GM11168 (cell line): ENCODE results near the gene ENDOU.

ENCODE experiments used
- in situ Hi-C: fragments of 300-500 bp; cut with MboI; formaldehyde crosslinking; loops from one replicate; pipeline ENCODE4 v1.12.0; 2022; ENCODE audit warnings: low sequenced_read_pairs; ENCODE audit not compliant: unreplicated experiment

The ENDOU gene

DNA sequence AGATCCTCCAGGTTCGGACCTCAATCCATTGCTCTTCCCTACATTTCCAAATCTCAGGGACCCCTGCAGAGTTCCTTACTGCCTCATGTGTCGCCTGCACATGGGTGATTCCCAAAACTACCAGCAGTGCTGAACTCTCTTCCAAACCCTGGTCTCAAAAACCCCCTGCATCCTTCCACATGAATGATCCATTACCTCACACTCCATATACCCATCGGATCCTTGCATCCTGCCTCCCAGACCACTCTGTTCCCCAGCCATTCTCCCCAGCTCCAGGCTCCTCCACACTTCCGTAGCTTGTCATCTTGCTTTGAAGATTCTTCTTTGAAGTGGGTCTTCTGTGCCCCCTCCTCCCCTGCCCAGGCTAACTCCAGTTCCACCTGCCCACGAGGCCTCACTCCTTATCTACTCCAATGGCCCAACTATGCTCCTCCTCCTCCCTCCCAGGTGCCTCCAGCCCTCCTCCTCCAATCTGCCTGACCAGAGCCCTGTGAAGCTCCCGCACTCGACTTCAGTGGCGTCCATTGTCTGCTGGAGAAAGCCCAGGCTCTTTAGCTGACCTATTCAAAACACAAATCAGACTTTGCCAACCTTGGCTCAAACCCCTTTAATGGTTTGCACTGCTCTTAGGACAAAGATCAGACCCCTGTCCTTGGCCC lies 19.6 kb upstream of the ENDOU start:
- in situ Hi-C loops = no loop called here

- in situ Hi-C loops = no loop called here
Measured at GRCh38 chr12:47744005-47744651, 18.8 kb upstream of the ENDOU start.

DNA sequence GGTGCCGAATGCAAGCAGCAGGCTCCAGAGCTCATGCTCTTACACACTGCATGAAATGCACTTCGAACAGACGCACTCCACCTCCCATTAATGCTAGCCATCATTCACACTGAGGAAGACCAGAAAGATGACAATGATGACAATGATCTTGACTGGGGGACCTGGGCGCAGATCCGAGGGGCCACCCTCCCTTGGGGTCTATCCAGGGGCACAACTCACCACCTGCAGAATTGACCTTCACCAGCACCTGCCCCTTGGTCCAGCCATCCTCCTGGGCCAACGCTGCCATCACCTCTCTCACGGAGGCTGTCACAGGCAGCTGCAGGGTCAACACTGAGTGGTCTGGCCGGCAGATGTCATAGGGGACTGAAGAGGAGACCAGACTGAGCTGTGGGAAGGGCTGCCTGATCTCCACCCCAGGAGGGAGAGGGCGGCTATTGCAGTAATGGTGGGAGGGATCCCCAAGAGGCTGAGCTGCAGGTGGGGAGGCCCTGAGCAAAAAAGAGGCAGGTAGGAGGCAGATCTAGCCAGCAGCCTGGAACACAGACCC lies 18.1 kb upstream of the ENDOU start:
- in situ Hi-C loops = no loop called here

- in situ Hi-C loops = no loop called here
Measured at GRCh38 chr12:47742253-47742825, 17.0 kb upstream of the ENDOU start.

- in situ Hi-C loops = no loop called here
Measured at GRCh38 chr12:47741340-47741703, 16.0 kb upstream of the ENDOU start.

GRCh38 chr12:47740606-47741339 lies 15.5 kb upstream of the ENDOU start:
- in situ Hi-C loops = no loop called here

DNA sequence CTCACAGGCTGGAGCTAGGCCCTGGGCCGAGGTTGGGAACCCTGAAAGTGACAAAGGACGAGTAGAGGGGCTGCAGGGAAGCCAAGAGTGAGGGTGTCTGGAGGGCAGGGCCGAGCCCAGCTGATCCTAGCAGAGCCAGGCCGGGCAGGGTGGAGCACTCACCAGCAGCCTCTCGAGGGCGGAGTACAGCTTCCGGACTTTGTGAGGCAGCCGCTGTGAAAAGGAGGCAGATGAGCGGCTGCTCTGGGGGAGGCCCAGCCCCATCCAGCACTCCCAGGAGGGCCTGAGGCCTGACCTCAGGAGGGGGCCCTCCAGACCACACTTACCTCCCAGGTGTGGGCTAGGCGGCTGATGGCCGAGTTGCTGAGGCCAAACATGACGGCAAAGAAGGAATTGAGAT lies 14.7 kb upstream of the ENDOU start:
- in situ Hi-C loops = no loop called here

DNA sequence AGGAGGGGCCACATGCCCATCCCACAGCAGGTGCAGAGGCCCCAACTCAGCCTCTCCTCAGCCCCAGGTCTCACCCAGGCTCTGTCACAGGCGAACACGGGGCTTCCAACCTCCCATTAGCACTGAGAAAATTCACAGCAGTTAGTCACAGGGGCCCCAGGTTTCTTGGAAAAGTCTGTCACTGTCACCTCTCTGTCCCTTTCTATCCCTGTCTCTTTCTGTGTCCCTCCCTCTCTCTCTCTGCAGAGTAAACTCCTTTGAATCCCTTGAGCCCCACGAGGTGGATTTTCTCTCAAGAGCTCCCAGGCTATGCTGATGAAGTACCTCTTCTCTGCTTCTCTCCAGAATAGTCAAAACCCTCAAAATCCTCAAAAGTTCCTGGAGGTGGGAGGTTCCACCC lies 14.0 kb upstream of the ENDOU start:
- in situ Hi-C loops = no loop called here

- in situ Hi-C loops = no loop called here
Measured at GRCh38 chr12:47737936-47738594, 12.8 kb upstream of the ENDOU start.

DNA sequence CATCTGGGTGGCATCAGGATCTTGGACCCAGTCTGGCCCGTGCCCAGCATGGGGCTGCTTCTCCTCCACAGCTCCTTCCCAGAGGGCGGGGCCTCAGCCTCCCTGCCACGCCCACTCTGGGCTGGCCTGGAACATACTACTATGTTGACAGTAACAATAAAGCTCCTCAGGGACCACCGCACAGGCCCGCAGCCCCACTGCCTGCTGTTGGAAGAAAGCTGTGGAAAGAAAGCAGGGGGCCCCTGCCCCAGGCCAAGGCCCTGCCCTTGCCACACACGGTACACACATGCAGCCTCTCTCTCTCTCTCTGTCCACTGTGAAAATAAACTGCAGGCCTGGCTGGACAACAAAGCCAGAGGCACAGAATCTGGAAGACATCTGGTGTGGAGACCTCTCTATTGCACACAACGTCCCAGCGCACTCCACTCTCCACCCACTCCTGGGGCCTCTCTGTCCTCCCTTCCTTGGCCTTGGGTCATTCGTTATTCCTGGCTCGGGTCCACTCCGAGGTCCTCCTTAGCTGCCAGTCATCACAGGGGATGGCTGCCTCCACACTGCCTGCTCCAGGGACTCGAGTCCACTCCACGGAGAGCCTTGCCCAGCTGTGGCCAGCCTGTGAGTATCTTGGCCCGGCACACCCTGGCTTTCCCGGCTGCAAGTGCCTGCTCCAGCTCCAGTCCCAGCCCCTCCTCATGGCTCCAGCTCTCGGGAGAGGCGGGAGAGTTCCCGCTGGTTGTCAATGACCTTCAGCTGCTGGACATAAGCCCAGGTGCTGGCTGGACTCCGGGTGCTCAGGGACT lies 11.8 kb upstream of the ENDOU start:
- in situ Hi-C loops = no loop called here

- in situ Hi-C loops = no loop called here
Measured at GRCh38 chr12:47736216-47736615, 10.9 kb upstream of the ENDOU start.

GRCh38 chr12:47735649-47736048 lies 10.4 kb upstream of the ENDOU start:
- in situ Hi-C loops = no loop called here

GRCh38 chr12:47734725-47735480 lies 9.6 kb upstream of the ENDOU start:
- in situ Hi-C loops = loop anchor here (5.0 kb wide), 1 partner anchor 32 kb away; no protein-coding TSS in a partner anchor

DNA sequence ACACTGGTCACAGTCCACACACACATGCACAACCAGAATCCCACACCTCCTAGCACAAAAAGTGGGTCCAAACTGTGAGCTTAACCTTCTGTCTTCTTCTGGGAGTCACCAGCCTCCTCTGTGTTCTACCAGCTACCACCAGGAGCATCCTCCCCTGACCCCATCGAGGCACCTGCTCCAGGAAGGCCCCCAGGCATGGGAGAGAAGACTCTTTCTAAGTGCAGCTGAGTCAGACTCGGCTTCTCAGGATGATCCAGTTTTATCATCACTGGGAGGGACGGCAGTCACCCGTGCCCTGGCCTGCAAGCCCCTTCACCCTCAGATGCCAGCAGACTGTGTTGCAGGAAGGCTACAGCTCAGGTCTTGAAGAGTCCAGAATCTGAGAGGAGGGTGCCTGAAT lies 7.9 kb upstream of the ENDOU start:
- in situ Hi-C loops = loop anchor here (5.0 kb wide), 1 partner anchor 34 kb away; no protein-coding TSS in a partner anchor

DNA sequence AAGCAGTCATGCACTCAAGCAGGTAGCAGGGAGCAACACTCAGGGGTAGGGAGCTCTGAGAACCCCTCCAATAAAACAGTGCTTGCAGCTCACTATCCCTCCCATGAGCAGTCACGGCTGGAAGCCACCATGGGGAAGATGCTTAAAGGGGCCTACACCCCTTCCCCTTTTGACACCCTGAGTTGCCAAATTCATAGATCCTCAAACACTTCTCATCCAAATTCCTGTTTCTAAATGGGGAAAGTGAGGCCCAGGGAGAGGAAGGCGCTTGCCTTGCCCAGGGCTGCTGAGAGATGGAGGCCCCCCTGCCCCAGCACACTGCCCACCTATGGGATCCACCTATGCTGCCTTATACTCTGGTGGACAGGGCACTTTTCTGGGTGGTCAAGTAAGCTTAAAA lies 7.2 kb upstream of the ENDOU start:
- in situ Hi-C loops = loop anchor here (5.0 kb wide), 1 partner anchor 35 kb away; no protein-coding TSS in a partner anchor

DNA sequence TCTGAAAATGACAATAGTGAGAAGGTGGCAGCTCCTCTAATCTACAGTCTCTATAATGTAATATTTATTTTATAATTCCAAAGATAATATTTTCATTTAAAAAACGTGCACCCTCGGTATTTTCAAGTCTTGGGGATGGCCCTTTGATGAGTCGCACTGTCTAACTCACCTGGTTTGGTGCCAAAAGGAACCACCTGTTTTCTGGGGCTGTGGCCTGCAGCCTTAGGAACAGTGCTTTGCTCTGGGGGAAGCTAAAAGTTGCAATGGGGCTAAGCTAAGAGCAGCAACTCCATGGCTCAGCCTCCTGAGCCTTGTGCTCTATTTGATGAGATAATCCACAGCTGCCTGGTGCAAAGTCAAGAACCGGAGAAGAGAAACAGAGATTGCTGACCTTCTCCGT lies 6.4 kb upstream of the ENDOU start:
- in situ Hi-C loops = loop anchor here (5.0 kb wide), 1 partner anchor 36 kb away; no protein-coding TSS in a partner anchor

DNA sequence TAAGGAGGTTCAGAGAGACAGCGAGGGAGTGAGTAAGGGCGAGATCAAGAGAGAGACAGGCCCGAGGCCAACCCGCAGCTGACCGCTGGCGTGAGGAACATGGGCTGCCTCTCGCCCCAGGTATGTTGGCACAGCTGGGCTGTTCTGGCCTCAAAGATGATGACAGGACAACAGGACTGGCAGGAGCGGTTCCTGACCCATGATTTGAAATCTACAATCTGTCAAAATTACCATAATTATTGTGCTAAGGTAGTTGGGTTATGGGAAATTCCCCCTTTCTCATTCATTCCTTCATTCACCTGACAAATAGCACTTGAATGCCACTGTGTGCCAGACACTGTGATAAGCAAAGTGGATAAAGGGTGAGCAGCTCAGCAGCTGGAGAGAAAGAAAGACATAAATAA lies 5.1 kb upstream of the ENDOU start:
- in situ Hi-C loops = loop anchor here (5.0 kb wide), 1 partner anchor 37 kb away; no protein-coding TSS in a partner anchor

GRCh38 chr12:47729233-47729632 lies 3.9 kb upstream of the ENDOU start:
- in situ Hi-C loops = no loop called here

DNA sequence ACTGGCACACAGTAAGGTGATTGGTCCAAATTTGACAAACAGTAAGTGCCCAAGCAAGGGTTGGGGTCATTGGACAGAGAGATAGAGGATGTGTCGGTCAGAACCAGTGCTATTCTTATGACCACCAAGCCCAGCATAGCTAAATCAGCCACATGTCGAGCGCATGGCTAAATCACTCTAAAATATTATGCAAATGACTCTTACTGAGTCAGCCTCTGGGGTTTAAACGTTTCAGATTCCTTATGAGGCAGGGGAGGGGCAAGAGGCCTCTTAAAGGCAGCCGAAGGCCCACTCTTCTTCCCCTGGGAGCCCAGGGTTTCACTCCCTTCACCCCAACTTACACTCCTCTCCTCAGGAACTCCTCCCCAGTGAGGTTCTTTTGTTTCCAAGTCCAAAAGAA lies 603 bp upstream of the ENDOU start:
- in situ Hi-C loops = no loop called here
